SJCRH30 (cell line): ENCODE data around the gene MAPK10. TPM values are rescaled to one million over a fixed set of nuclear protein-coding genes. Genes with fewer than 3 reads are reported as not detected.
"Not testable (repeated sequence)": the region's sequence is repeated elsewhere in the genome, so short reads cannot be mapped to it uniquely, and the experiment has no call there.

ENCODE experiments used
- DNase-seq, 2 experiments: peaks; one replicate each; pipeline ENCODE4 v3.0.0-alpha.2; 2015 to 2020
- H3K27ac ChIP-seq: fragments of 250-450 bp; sonication (Bioruptor Pico); 2 replicates; pipeline ENCODE4 v1.5.1; 2020; ENCODE audit warnings: mild to moderate bottlenecking, moderate library complexity
- H3K27me3 ChIP-seq: fragments of 250-450 bp; sonication (Bioruptor Pico); 2 replicates; pipeline ENCODE4 v1.5.1; 2020; ENCODE audit warnings: mild to moderate bottlenecking, moderate library complexity
- H3K36me3 ChIP-seq: fragments of 250-450 bp; sonication (Bioruptor Pico); 2 replicates; pipeline ENCODE4 v1.5.1; 2020; ENCODE audit warnings: mild to moderate bottlenecking, moderate library complexity
- H3K4me1 ChIP-seq: fragments of 250-450 bp; sonication (Bioruptor Pico); 2 replicates; pipeline ENCODE4 v1.5.1; 2020; ENCODE audit warnings: mild to moderate bottlenecking, moderate library complexity
- H3K4me3 ChIP-seq: fragments of 250-450 bp; sonication (Bioruptor Pico); 2 replicates; pipeline ENCODE4 v1.5.1; 2020; ENCODE audit warnings: mild to moderate bottlenecking, moderate library complexity
- H3K9me3 ChIP-seq: fragments of 250-450 bp; sonication (Bioruptor Pico); replicated peaks from 2 replicates; pipeline ENCODE4 v1.5.1; 2020; ENCODE audit warnings: mild to moderate bottlenecking, moderate library complexity
- total RNA-seq: library from RNA; depleted of rRNA; stranded (reverse); fragments of >200 nt; shearing (Covaris generic); gene quantifications from 2 replicates; pipeline ENCODE4 v1.2.3, GENCODE V29; 2014

Gene MAPK10
- total RNA-seq, 1 experiment from 2014 or later: 46.2 TPM

DNA sequence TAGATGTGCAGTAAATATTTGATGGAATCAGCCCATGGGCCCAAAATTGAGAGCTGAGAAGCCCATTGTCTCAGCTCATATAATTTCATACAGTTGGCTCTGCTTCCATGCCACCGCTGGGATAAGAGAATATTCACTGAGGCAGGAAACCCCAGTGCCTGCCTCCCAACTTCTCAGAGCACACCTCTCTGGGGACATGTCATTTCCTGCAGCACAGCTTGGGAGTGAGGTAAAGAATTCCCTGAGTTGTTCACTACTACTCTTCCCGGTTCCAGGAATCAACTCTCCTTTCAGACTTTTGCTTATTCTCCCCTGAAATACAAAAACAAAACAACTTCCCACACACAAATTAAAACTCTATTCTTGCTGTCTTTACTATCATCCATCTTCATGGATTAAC, 389.3 kb downstream of the MAPK10 start:
- Histone ChIP-seq H3K27me3 (no peaks in the 10 kb centered on the region), H3K27ac (no peak overlapping the region), H3K9me3 (no peaks in the 10 kb centered on the region), H3K4me1 (no peaks in the 10 kb centered on the region), H3K36me3 (peaks cover 4% of the 10 kb centered on the region; the same call in 1 of the 2 replicates), H3K4me3 (no peak overlapping the region)
- no peak for DNase-seq

DNA sequence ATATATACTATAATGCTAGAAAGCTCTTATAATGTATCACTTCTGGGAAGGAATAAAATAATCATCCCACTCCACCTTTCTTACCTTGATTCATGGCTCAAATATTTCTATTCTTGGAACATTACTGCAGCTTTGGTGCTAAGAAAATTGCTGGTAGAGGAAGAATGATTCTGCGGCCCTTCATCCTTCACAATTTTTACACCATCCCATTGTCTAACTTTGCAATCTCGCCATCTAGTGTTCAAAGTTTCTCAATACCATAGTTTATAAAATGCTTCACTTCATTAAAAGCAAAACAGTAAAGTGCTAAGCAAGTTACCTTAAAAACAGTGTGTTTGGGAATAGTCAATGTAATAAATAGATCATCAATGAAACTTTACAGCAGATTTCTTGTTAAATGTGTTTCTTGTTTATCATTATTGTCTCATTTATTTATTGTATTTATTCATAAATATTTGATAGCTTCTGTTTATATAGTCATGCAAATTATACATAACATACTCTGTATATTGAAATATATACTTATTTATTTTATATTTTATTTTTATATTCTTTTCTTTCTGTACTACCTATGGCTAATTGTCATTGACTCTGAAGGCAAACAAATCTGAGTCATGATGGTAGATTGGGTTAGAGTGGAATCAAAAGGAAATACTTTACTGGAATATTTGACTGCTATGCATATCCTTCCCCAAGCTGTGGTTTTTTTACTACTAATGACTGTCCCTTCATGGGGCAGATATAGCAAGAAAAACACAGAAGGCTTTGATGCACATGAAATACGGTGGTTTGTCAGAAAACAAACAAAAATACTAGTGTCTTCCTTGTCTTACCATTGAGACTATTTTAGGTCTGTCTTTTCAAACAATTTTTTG, 390.7 kb downstream of the MAPK10 start:
- Histone ChIP-seq H3K27me3 (no peaks in the 10 kb centered on the region), H3K9me3 (no peaks in the 10 kb centered on the region), H3K36me3 (peaks cover 2% of the 10 kb centered on the region; the same call in 1 of the 2 replicates), H3K4me3 (no peak overlapping the region), H3K4me1 (no peaks in the 10 kb centered on the region), H3K27ac (no peak overlapping the region)
- peak; percentile 21 to 85 for DNase-seq

DNA sequence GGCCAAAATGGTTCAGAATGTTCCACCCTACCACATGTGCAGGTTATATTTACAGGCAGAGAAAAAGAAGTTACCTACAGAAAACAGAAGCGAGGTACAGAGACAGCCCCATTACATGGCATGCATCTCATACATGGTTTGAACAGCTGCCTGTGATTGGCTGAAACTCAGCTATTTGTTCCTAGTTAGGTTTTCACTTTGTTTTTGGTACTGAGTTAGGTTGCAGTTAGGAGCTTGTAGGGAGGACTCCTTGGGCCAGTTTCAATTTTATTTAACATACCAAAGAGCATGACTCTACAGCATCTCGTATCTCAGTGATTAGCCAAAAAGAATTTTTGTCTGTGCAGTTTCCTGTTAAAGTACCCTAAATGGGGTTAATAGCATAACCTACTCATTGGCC, 392.0 kb downstream of the MAPK10 start:
- Histone ChIP-seq H3K9me3 (no peaks in the 10 kb centered on the region), H3K4me3 (no peak overlapping the region), H3K36me3 (peaks cover 2% of the 10 kb centered on the region; the same call in 1 of the 2 replicates), H3K27me3 (no peaks in the 10 kb centered on the region), H3K27ac (no peak overlapping the region), H3K4me1 (no peaks in the 10 kb centered on the region)
- no peak for DNase-seq

DNA sequence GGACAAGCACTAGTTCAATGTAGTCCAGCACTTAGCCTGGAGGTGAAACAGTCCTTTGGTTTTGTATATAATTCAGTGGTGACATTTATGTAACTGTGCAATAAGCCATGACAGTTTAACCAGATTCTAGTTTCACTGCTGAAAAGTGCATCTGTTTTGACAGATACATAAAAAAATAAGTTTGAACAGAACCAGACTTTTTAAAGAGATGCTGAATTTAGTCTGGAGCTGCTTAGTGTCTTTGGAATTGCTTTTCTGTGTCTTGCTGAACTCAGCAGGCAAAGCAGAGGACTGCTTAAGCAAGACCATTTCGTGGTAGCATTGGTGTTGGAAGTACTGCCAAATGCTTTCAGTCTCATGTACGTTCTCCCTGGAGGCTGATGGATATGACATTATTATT, 393.5 kb downstream of the MAPK10 start:
- Histone ChIP-seq H3K4me3 (no peak overlapping the region), H3K36me3 (0 out of 2 replicates have a peak, but pooled peaks cover 2% of the 10 kb centered on the region), H3K4me1 (no peaks in the 10 kb centered on the region), H3K27ac (no peak overlapping the region), H3K27me3 (no peaks in the 10 kb centered on the region), H3K9me3 (no peaks in the 10 kb centered on the region)
- no peak for DNase-seq

DNA sequence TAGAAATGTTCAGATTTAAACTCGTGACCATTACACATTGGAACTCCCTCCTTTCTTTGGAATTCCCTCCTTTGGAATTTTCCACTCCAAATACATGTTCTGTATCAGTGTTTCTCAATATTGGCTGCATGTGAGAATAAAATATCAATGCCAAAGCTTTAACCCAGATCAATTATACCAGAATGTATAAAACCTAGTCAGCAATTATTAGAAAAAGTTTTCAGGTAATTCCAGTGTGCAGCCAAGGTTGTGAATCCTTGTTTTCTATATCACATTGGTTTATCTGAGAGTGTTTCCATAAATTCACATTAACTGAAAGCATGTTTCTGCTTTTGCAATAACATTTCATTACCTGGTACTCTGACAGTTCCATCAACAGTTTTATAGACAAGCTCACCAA, 394.3 kb downstream of the MAPK10 start:
- Histone ChIP-seq H3K27me3 (no peaks in the 10 kb centered on the region), H3K36me3 (0 out of 2 replicates have a peak, but pooled peaks cover 2% of the 10 kb centered on the region), H3K27ac (no peak overlapping the region), H3K4me3 (no peak overlapping the region), H3K9me3 (no peaks in the 10 kb centered on the region), H3K4me1 (no peaks in the 10 kb centered on the region)
- DNase-seq: no peak

DNA sequence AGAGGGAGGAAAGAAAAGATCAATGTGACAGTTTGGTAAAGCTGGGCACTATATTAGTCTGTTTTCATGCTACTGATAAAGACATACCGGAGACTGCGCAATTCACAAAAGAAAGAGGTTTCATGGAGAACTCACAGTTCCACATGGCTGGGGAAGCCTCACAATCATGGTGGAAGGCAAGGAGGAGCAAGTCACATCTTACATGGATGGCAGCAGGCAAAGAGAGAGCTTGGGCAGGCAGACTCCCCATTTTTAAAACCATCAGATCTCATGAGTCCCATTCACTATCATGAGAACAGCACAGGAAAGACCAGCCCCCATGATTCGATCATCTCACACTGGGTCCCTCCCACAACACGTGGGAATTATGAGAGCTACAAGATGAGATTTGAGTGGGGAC, 394.8 kb downstream of the MAPK10 start:
- not testable (repeated sequence) for H3K27ac ChIP-seq, H3K4me3 ChIP-seq, H3K4me1 ChIP-seq, H3K9me3 ChIP-seq, H3K36me3 ChIP-seq, H3K27me3 ChIP-seq, DNase-seq

DNA sequence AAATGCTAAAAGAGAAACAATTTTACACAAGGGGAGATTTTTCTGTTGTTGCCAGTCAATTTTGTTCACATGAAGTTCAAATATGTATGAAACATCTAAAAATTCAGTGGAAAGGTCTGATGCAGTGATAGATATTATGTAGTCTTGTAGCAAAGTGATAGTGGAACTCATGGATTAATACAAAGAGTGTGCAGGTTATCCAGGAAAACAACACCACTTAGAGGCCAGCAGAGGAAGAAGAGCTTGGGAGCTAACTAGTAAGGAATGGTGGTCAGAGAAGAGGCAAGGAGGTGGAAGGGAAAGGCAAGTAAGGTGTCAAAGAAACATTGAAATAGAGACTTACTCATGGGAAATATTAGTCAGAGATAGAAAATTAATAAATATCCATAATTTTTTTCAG, 395.6 kb downstream of the MAPK10 start:
- no peak for DNase-seq
- Histone ChIP-seq H3K36me3 (0 out of 2 replicates have a peak, but pooled peaks cover 2% of the 10 kb centered on the region), H3K9me3 (no peaks in the 10 kb centered on the region), H3K4me1 (no peaks in the 10 kb centered on the region), H3K27me3 (no peaks in the 10 kb centered on the region), H3K4me3 (no peak overlapping the region), H3K27ac (no peak overlapping the region)

DNA sequence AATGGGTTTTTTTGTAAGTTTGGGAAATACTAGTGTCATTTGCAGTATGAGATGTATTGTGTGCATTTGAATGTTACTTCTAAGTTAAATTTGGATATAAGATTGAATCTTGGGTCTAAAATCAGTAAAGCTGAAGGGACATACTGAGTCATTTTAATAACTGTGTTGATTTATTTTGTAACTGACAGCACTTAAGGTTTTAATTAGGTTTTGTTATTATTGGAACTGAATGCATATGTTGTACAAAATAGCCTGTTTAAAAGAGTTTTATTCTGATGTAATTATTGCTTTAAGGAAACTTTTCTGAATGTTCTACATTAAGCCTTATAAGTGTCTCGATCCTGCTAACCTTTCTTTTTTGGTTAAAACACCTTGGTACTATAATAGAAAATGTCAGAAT, 396.6 kb downstream of the MAPK10 start:
- DNase-seq: no peak
- H3K27me3 ChIP-seq: no peaks in the 10 kb centered on the region
- H3K36me3 ChIP-seq: peaks cover 4% of the 10 kb centered on the region
- H3K9me3 ChIP-seq: no peaks in the 10 kb centered on the region
- no peak overlapping the region for H3K4me3 ChIP-seq
- H3K4me1 ChIP-seq: no peaks in the 10 kb centered on the region
- H3K27ac ChIP-seq: no peak overlapping the region

DNA sequence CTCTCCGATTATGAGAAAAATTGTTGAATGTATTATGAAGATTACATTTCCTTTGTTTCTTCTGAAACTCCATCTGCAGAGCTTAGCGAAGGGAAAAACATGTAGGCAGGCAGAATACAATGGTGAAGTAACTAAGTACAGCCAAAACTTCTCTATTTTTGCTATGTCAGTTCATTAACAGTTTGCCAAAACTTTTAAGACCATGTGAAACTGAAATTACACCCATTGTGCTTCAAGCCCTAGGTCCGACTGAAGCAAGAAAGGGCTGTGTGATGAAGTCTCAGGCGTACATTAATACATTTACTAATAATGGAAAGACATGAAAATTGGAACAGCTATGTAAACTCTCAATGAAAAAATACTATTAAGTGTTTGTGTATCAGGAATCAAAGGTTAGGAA, 398.0 kb downstream of the MAPK10 start:
- no peak overlapping the region for H3K4me3 ChIP-seq
- H3K27ac ChIP-seq: no peak overlapping the region
- peaks cover 6% of the 10 kb centered on the region for H3K36me3 ChIP-seq
- DNase-seq: no peak
- H3K4me1 ChIP-seq: no peaks in the 10 kb centered on the region
- H3K27me3 ChIP-seq: no peaks in the 10 kb centered on the region
- no peaks in the 10 kb centered on the region for H3K9me3 ChIP-seq

DNA sequence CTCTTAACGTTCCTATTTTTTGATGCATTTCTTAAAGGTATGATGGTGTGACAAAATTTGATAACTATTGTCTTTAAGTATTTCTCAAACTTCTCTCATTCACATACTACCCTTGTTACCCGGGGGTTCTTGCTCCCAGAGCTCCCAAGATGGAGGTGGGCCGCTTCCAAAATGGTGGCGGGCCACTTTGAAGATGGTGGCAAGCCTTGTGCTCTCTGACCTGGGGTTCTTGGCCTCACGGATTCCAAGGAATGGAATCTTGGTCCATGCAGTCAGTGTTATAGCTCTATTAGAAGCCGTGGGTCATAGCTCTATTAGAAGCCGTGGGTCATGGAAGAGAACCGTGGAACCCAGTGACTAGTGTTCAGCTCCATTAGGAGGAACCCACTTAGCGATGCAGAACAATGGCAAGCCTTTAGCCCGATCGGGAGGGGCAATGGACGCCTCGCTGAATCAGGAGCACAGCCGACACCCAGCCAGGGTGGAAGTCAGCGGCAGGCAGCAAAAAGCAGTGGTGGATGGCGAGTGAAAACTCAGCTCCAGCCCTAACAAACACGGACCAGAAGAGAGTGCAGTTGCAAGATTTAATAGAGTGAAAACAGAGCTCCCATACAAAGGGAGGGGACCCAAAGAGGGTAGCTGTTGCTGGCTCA, 403.4 kb downstream of the MAPK10 start:
- Histone ChIP-seq H3K9me3 (no peaks in the 10 kb centered on the region), H3K36me3 (peaks cover 9% of the 10 kb centered on the region), H3K4me3 (no peak overlapping the region), H3K27me3 (no peaks in the 10 kb centered on the region), H3K4me1 (no peaks in the 10 kb centered on the region), H3K27ac (no peak overlapping the region)
- no peak for DNase-seq

DNA sequence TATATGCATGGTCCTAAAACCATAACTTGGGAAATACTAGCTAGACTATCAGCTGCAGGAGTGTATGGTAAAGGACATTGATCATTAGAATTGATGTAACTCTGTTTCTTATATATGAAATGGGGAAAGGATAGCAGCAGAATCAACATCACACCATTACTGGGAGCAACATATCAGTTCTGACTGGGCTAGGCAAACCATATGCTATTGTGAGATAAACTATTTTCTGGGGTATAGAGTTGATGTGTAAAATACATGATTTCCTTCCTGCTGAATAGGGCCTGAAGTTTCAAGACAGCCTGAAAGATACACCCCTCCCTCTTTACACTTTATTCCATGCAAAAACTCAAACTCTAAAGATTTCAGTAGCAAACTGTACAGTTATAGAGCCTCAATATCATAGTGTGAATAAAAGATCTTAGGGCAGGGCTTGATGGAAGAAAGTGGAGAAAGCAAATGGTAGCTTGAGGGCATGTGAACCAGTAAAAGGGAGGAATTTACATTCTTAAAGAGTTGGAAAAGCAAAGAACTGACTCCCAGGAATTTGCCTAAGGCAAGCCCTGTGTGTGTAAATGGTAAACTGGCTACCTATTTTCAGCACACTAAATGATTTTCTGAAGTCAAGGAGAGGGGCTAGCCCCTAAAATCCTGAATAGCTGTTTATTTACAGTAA, 404.1 kb downstream of the MAPK10 start:
- Histone ChIP-seq H3K9me3 (no peaks in the 10 kb centered on the region), H3K36me3 (peaks cover 9% of the 10 kb centered on the region), H3K27ac (no peak overlapping the region), H3K27me3 (no peaks in the 10 kb centered on the region), H3K4me1 (no peaks in the 10 kb centered on the region), H3K4me3 (no peak overlapping the region)
- DNase-seq: no peak

DNA sequence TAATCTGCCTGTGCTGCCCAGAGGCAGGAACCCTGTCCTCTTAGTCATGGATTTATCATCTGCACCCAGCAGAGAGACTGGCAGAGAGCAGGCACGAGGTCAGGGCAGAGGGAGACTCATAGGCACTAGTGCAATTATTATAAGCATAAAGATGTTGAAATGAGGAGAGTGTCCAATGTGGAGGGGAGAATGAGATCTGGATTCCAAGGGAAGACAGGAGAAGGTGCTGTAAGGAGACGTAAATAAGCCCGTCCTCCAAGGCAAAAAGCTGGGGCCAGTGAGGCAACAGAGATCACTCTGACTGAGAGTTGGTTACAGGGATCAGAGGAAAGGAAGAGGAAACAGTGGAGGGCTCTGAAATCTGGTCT, 406.2 kb downstream of the MAPK10 start:
- H3K27ac ChIP-seq: no peak overlapping the region
- H3K36me3 ChIP-seq: peaks cover 9% of the 10 kb centered on the region
- H3K27me3 ChIP-seq: no peaks in the 10 kb centered on the region
- no peak overlapping the region for H3K4me3 ChIP-seq
- DNase-seq: no peak
- no peaks in the 10 kb centered on the region for H3K4me1 ChIP-seq
- no peaks in the 10 kb centered on the region for H3K9me3 ChIP-seq

DNA sequence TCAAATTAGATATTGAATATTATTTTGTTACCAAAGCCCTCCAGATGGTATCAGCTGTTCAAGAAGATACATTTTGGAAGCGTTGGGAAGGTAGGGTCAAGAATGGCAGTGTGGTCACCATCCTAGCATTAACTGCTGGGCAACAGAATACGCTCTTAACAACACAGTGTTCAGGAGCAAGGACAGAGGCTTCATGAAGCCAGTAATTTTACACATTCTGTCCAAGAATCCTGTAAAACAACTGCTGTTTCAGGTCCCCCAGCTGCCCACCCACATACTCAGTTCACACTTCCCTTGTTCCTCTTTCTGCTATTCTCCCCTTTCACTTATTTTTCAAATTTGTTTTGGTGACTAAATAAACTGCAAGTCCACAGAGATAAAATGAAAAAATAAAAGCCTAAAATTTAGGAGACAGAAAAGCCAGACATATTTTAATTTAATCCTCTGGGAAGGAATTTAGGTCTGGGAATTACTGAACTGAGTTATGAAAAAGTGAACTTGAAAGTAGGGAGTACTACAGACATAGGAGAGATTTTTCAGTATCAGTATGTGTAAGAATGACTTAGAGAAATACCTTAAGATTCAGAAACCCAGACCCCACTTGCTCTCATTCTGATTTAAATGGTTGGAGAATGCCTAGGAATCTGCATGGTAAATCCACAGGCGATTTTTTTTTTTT, 406.7 kb downstream of the MAPK10 start:
- no peaks in the 10 kb centered on the region for H3K4me1 ChIP-seq
- H3K9me3 ChIP-seq: no peaks in the 10 kb centered on the region
- DNase-seq: no peak
- no peak overlapping the region for H3K27ac ChIP-seq
- peaks cover 5% of the 10 kb centered on the region for H3K36me3 ChIP-seq
- H3K4me3 ChIP-seq: no peak overlapping the region
- H3K27me3 ChIP-seq: no peaks in the 10 kb centered on the region

DNA sequence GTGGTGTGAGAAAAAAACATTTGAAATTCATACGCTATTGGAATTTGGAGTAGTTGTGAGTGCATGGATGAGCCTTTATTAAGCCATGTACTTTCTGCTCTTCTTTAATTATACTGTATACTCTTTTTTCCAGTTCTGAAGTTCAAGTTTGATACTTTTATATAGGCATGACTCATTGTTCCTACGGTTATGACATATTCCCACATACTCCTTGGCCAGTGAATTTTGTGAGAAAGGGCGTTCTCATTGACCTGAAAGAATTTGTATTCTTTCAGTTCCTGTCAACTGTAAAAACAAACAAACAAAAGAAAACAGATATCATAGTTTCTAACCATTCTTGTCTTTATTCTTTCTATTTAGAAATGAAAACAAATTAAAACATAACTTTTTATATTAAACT, 407.3 kb downstream of the MAPK10 start:
- DNase-seq: no peak
- H3K9me3 ChIP-seq: no peaks in the 10 kb centered on the region
- no peak overlapping the region for H3K27ac ChIP-seq

DNA sequence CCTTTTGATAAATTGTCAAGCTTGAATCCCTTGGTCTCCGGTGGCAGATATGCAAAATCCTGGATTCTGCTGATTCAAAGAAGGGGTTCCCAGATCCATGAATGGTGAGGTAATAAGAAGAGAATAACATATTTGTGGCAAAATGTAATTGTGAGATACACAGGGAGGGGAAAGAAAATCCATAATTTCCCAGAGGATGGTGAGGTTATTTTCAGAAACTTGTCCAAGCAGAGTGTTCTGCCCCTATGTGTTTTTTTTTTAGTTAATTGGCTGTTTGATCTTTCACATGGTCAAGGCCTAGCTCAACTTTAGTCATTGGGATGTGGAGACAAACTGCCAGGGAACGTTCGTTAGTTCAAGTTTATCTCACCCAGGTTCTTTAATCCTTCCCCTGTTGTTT, 408.8 kb downstream of the MAPK10 start:
- H3K27ac ChIP-seq: no peak overlapping the region
- DNase-seq: no peak
- H3K36me3 ChIP-seq: peaks cover 5% of the 10 kb centered on the region
- no peaks in the 10 kb centered on the region for H3K9me3 ChIP-seq
- no peaks in the 10 kb centered on the region for H3K4me1 ChIP-seq
- H3K27me3 ChIP-seq: no peaks in the 10 kb centered on the region
- H3K4me3 ChIP-seq: no peak overlapping the region

More for the DNA sequence above, 407.3 kb downstream of the MAPK10 start:
- H3K4me1 ChIP-seq: no peaks in the 10 kb centered on the region
- no peak overlapping the region for H3K4me3 ChIP-seq
- H3K27me3 ChIP-seq: no peaks in the 10 kb centered on the region
- H3K36me3 ChIP-seq: peaks cover 5% of the 10 kb centered on the region
